Heart left ventricle (tissue), 16 donors: ENCODE data around the gene PHF21A. TPM values are rescaled to one million over a fixed set of nuclear protein-coding genes. Genes with fewer than 3 reads are reported as not detected.
A peak's percentile ranks its signal among the peaks of the same experiment; 100 is the strongest.

Source experiments
- ATAC-seq, 4 donors: fragments of 200-7000 bp; cut with Tn5 transposase; one replicate each; pipeline ENCODE4 v1.9.1; 2020 to 2022; ENCODE audit warnings: moderate library complexity in 4 of 4, mild to moderate bottlenecking in 3 of 4, moderate number of reproducible peaks in 1 of 4
- DNase-seq, 5 donors: peaks; one replicate each; pipeline ENCODE4 v3.0.0-alpha.2; 2020
- H3K27ac ChIP-seq, 12 donors: fragments of 200-600 bp; sonication (generic) in 4 of 12; one replicate each; pipeline versions ENCODE4 v1.5.0 to v1.8.0; 2016 to 2022; ENCODE audit warnings: mild to moderate bottlenecking in 2 of 12
- H3K27me3 ChIP-seq, 9 donors: fragments of 200-600 bp; sonication (generic) in 2 of 9; one replicate each; pipeline versions ENCODE4 v1.5.1 to v1.8.0; 2016 to 2022; ENCODE audit warnings: mild to moderate bottlenecking in 3 of 9
- H3K36me3 ChIP-seq, 9 donors: fragments of 200-600 bp; sonication (generic) in 2 of 9; one replicate each; pipeline versions ENCODE4 v1.5.0 to v1.8.0; 2018 to 2022; ENCODE audit warnings: mild to moderate bottlenecking in 2 of 9
- H3K4me1 ChIP-seq, 12 donors: fragments of 200-600 bp; sonication (generic) in 4 of 12; one replicate each; pipeline versions ENCODE4 v1.5.0 to v1.8.0; 2016 to 2022; ENCODE audit warnings: mild to moderate bottlenecking in 3 of 12
- H3K4me3 ChIP-seq, 12 donors: fragments of 200-600 bp; sonication (generic) in 4 of 12; one replicate each; pipeline versions ENCODE4 v1.5.0 to v1.8.0; 2017 to 2022; ENCODE audit warnings: mild to moderate bottlenecking in 9 of 12, moderate library complexity in 4 of 12
- H3K9me3 ChIP-seq, 12 donors: fragments of 200-600 bp; sonication (generic) in 4 of 12; one replicate each; pipeline versions ENCODE4 v1.5.0 to v1.8.0; 2016 to 2022; ENCODE audit warnings: mild to moderate bottlenecking in 1 of 12
- CTCF ChIP-seq, 12 donors: fragments of 200-600 bp; sonication (generic) in 4 of 12; IDR thresholded peaks; one replicate each; pipeline versions ENCODE4 v1.5.0 to v1.8.0; 2018 to 2022; ENCODE audit warnings: antibody characterized with exemption in 12 of 12, mild to moderate bottlenecking in 5 of 12
- POLR2A ChIP-seq, 2 donors: fragments of 450-650 bp; IDR thresholded peaks; one replicate each; pipeline ENCODE4 v1.6.1; 2017; ENCODE audit warnings: antibody characterized with exemption in 2 of 2, mild to moderate bottlenecking in 2 of 2, moderate library complexity in 2 of 2
- WGBS, 4 donors: extraction: QIAGEN DNeasy Blood & Tissue Kit in 2 of 4; methylation state at CpG; one replicate each; pipeline versions ENCODE4 v1.1.5 to v1.1.7; 2013 to 2018; 5-methylcytosine and 5-hydroxymethylcytosine counted together
- intact Hi-C, 10 donors: fragments of 100-400 bp; cut with DNase I; formaldehyde crosslinking; loops; one replicate each; pipeline versions ENCODE4 v1.11.1 to v1.14.2; 2022
- polyA plus RNA-seq, 2 donors: library from polyadenylated mRNA; stranded (reverse); fragments of 200-250 nt; gene quantifications; one replicate each; pipeline ENCODE4 v1.2.3, GENCODE V29; 2013
- total RNA-seq, 9 donors: library from RNA; depleted of rRNA in 2 of 9; stranded (reverse); fragments of >200 nt in 2 of 9; fragmentation: NEBNext Ultra II Directional in 3 of 9; extraction: Animal tissue kit (Norgen Biotek cat#: 25700) in 3 of 9; gene quantifications; one replicate each; pipeline versions ENCODE4 v1.1.0 to v1.2.4, GENCODE V29; 2016 to 2023
- donor health status: ischemic (EF 13 %, LVEDD 7.1; RV severe dilation, severe dysfunction).
- donor health status: healthy with polysubstance abuse.
- donor health status: DM: no; HTN: yes; CAD: no.
- donor health status: DM: no; HTN: no; CAD: no.
- donor health status: ischemic (EF 25% LVEDD 6.9; RV normal size, moderate dysfunction).
- donor health status: ischemic (EF 25% LVEDD 5.7; RV mildly dilated, moderate dysfunction).
- donor health status: healthy.
- donor health status: DM: yes; HTN: yes; CAD: no.
- donor health status: ischemic (EF 35%, LVEDD 5.7; RV mildly dilated, moderate dysfunction).
- donor health status: nonischemic (EF 11% LVEDD 7.7; RV severe dilation, severe dysfunction).
- donor health status: DM: yes; HTN: yes; CAD: no.
- donor health status: PGD.
- donor health status: ischemic (EF 29% LVEDD 5.4; RV normal size, mild dysfunction).
- donor health status: nonischemic (EF 23%, LVEDD 6.1; RV moderate dilation, normal function).

Gene PHF21A
- total and polyA plus RNA-seq, 11 donors, result 16.5 to 45.9 (median 36.1) TPM

- H3K4me3 ChIP-seq, result no peak overlapping the region
- peaks cover 0 to 11% (median 0%) of the 10 kb centered on the region in 12 donors for H3K4me1 ChIP-seq
- H3K27ac ChIP-seq, result no peak overlapping the region
- DNase-seq (no peak), ATAC-seq (no peak)
- TF ChIP-seq POLR2A (IDR thresholded peaks at IDR 0.05), result no peak
- no peak for TF ChIP-seq CTCF (IDR thresholded peaks at IDR 0.05)
- intact Hi-C loops, result no loop called here
- H3K36me3 ChIP-seq, result peaks cover 0 to 91% (median 83%) of the 10 kb centered on the region in 9 donors
- no peaks in the 10 kb centered on the region for H3K27me3 ChIP-seq
- 92 to 98% (median 97%) methylated on average over 4 of the region's 4 CpGs for WGBS, 4 donors
- H3K9me3 ChIP-seq, result no peaks in the 10 kb centered on the region
Measured at GRCh38 chr11:45941285-45941684, 180.0 kb downstream of the PHF21A start.

- ATAC-seq (no peak), DNase-seq (no peak)
- WGBS, 4 donors, result 73 to 83% (median 75%) methylated on average over 2 of the region's 2 CpGs
- H3K4me3 ChIP-seq, result no peak overlapping the region
- H3K27ac ChIP-seq, result no peak overlapping the region
- no peaks in the 10 kb centered on the region for H3K4me1 ChIP-seq
- H3K9me3 ChIP-seq, result no peaks in the 10 kb centered on the region
- no peaks in the 10 kb centered on the region for H3K27me3 ChIP-seq
- H3K36me3 ChIP-seq, result peaks cover 0 to 91% (median 83%) of the 10 kb centered on the region in 9 donors
- intact Hi-C loops, result no loop called here
- no peak for TF ChIP-seq CTCF (IDR thresholded peaks at IDR 0.05)
- no peak for TF ChIP-seq POLR2A (IDR thresholded peaks at IDR 0.05)
Measured at GRCh38 chr11:45939836-45940235, 181.4 kb downstream of the PHF21A start.

GRCh38 chr11:45937916-45938315 is 183.3 kb downstream of the PHF21A start:
- WGBS, 4 donors, result 90 to 95% (median 94%) methylated on average over 10 of the region's 10 CpGs
- Histone ChIP-seq H3K4me1 (peaks cover 0 to 4% (median 0%) of the 10 kb centered on the region in 12 donors), H3K9me3 (no peaks in the 10 kb centered on the region), H3K27me3 (no peaks in the 10 kb centered on the region), H3K27ac (no peak overlapping the region), H3K36me3 (peaks cover 0 to 91% (median 83%) of the 10 kb centered on the region in 9 donors), H3K4me3 (no peak overlapping the region)
- TF ChIP-seq CTCF (IDR thresholded peaks at IDR 0.05) (no peak), POLR2A (IDR thresholded peaks at IDR 0.05) (no peak)
- ATAC-seq (no peak), DNase-seq (no peak)
- intact Hi-C loops, result no loop called here

GRCh38 chr11:45936511-45937054 is 184.7 kb downstream of the PHF21A start:
- Histone ChIP-seq H3K27me3 (no peaks in the 10 kb centered on the region), H3K36me3 (peaks cover 0 to 91% (median 83%) of the 10 kb centered on the region in 9 donors), H3K4me1 (peaks cover 0 to 6% (median 0%) of the 10 kb centered on the region in 12 donors), H3K27ac (no peak overlapping the region), H3K4me3 (no peak overlapping the region), H3K9me3 (no peaks in the 10 kb centered on the region)
- peak in 1 of 4 donors; percentile 25 for ATAC-seq
- WGBS, 4 donors, result 64 to 82% (median 70%) methylated on average over 4 of the region's 4 CpGs
- intact Hi-C loops, result no loop called here
- no peak for TF ChIP-seq POLR2A (IDR thresholded peaks at IDR 0.05)
- no peak for TF ChIP-seq CTCF (IDR thresholded peaks at IDR 0.05)
- no peak for DNase-seq
